BE2C (cell line): ENCODE data around the gene COL27A1.

ENCODE experiments used
- DNase-seq: peaks from one replicate; pipeline ENCODE4 v3.0.0-alpha.2; 2020
- H3K27me3 ChIP-seq: fragments of 250-450 bp; sonication (Bioruptor Pico); 2 replicates; pipeline ENCODE4 v1.5.1; 2020; ENCODE audit warnings: mild to moderate bottlenecking
- H3K36me3 ChIP-seq: fragments of 250-450 bp; sonication (Bioruptor Pico); 2 replicates; pipeline ENCODE4 v1.5.1; 2020; ENCODE audit warnings: mild to moderate bottlenecking
- H3K4me1 ChIP-seq: fragments of 250-450 bp; sonication (Bioruptor Pico); 2 replicates; pipeline ENCODE4 v1.5.1; 2020
- H3K4me3 ChIP-seq: 2 replicates; pipeline ENCODE4 v1.5.1; 2011; ENCODE audit warnings: low read depth, low read length
- H3K9me3 ChIP-seq: fragments of 250-450 bp; sonication (Bioruptor Pico); 2 replicates; pipeline ENCODE4 v1.5.1; 2020
- CTCF ChIP-seq: IDR thresholded peaks from 2 replicates; pipeline ENCODE4 v1.5.1; 2012; ENCODE audit warnings: mild to moderate bottlenecking, low read depth, low read length

COL27A1 gene

GRCh38 chr9:114178076-114178475 is 22.7 kb downstream of the COL27A1 start:
- Histone ChIP-seq H3K9me3 (no peaks in the 10 kb centered on the region), H3K4me1 (peaks cover 12% of the 10 kb centered on the region), H3K36me3 (no peaks in the 10 kb centered on the region), H3K4me3 (no peak overlapping the region), H3K27me3 (no peaks in the 10 kb centered on the region)
- no peak for DNase-seq
- TF ChIP-seq CTCF: no peak

GRCh38 chr9:114178756-114179450 is 23.6 kb downstream of the COL27A1 start:
- Histone ChIP-seq H3K4me3 (no peak overlapping the region), H3K9me3 (no peaks in the 10 kb centered on the region), H3K27me3 (no peaks in the 10 kb centered on the region), H3K36me3 (no peaks in the 10 kb centered on the region), H3K4me1 (peaks cover 14% of the 10 kb centered on the region)
- TF ChIP-seq CTCF: no peak
- peak; percentile 51 for DNase-seq

- no peaks in the 10 kb centered on the region for H3K27me3 ChIP-seq
- H3K36me3 ChIP-seq: no peaks in the 10 kb centered on the region
- no peaks in the 10 kb centered on the region for H3K9me3 ChIP-seq
- no peak overlapping the region for H3K4me3 ChIP-seq
- no peak for DNase-seq
- peaks cover 19% of the 10 kb centered on the region for H3K4me1 ChIP-seq
- TF ChIP-seq CTCF: no peak
These were observed 24.2 kb downstream of the COL27A1 start for GRCh38 chr9:114179516-114179915.

- H3K4me3 ChIP-seq: no peak overlapping the region
- DNase-seq: no peak
- no peaks in the 10 kb centered on the region for H3K36me3 ChIP-seq
- H3K27me3 ChIP-seq: no peaks in the 10 kb centered on the region
- no peaks in the 10 kb centered on the region for H3K9me3 ChIP-seq
- peaks cover 20% of the 10 kb centered on the region for H3K4me1 ChIP-seq
- TF ChIP-seq CTCF: no peak
These were observed 25.6 kb downstream of the COL27A1 start for GRCh38 chr9:114180696-114181606.

GRCh38 chr9:114181607-114182409 is 26.5 kb downstream of the COL27A1 start:
- Histone ChIP-seq H3K36me3 (no peaks in the 10 kb centered on the region), H3K4me3 (no peak overlapping the region), H3K27me3 (no peaks in the 10 kb centered on the region), H3K9me3 (no peaks in the 10 kb centered on the region), H3K4me1 (peaks cover 19% of the 10 kb centered on the region)
- TF ChIP-seq CTCF: no peak
- no peak for DNase-seq
